ENCODE results near the gene PYGL. TPM values are rescaled to one million over a fixed set of nuclear protein-coding genes. Genes with fewer than 3 reads are reported as not detected.

Gene PYGL
- total and polyA plus RNA-seq, 10 of the 15 experiments (the other 5 are each of a cell fraction or from before 2014, with no cell fraction given), result 0.05 to 1.4 (median 0.79) TPM

DNA sequence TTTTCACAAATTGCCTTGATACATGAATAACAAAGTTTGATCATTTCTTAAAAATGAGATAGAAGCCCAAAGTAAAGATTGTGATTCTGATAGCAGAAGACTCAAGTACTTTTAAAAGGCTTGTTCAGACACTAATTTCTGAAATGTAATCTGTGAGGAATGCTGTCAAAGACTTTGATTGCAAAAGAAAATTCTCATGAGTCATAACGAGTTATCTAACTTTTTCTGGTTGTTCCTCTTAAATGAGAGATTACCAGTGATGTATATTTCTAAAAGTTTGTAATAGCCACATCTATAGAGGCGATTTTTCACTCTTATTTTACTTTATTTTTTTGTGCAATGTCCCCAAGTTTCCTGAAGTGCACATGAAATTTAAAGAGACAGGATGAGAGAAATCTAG is 7.0 kb downstream of the PYGL start:
- SMC1A ChIA-PET (ENCODE audit: uncharacterized antibody, unreplicated experiment), result interaction anchor here (1.4 kb wide), 1 partner anchor 12 kb away, joined by 3 read pairs; no protein-coding TSS in a partner anchor
- no peak for FAIRE-seq
- TF ChIP-seq TARDBP (IDR thresholded peaks at IDR 0.05; ENCODE audit: borderline replicate concordance) (no peak), NFYA (IDR thresholded peaks at IDR 0.05; ENCODE audit: borderline replicate concordance, low read depth, low read length) (no peak), CTCF (IDR thresholded peaks at IDR 0.05 in 2 of 3, conservative IDR thresholded peaks at IDR 0.05 in 1 of 3; ENCODE audit: control insufficient read depth in 2 of 3, extremely low read depth in 1 of 3, insufficient read depth in 1 of 3, low read depth in 3 of 3, low read length in 3 of 3) (no peak), TCF3 (IDR thresholded peaks at IDR 0.05; ENCODE audit: borderline replicate concordance, insufficient read depth, low read depth, low read length) (no peak), TAF1 (IDR thresholded peaks at IDR 0.05; ENCODE audit: borderline replicate concordance, low read depth, low read length) (no peak), E2F4 (IDR thresholded peaks at IDR 0.05; ENCODE audit: low read depth, low read length) (no peak), CEBPZ (IDR thresholded peaks at IDR 0.05; ENCODE audit: low read depth, low read length) (no peak), SKIL (IDR thresholded peaks at IDR 0.05; ENCODE audit: low read depth, poor library complexity, severe bottlenecking) (no peak), SUZ12 (IDR thresholded peaks at IDR 0.05; ENCODE audit: unreplicated experiment) (no peak), EGR1 (IDR thresholded peaks at IDR 0.05; ENCODE audit: borderline replicate concordance in 1 of 2, low read depth in 2 of 2, low read length in 2 of 2) (no peak)
- TF ChIP-seq, protein P1, sequence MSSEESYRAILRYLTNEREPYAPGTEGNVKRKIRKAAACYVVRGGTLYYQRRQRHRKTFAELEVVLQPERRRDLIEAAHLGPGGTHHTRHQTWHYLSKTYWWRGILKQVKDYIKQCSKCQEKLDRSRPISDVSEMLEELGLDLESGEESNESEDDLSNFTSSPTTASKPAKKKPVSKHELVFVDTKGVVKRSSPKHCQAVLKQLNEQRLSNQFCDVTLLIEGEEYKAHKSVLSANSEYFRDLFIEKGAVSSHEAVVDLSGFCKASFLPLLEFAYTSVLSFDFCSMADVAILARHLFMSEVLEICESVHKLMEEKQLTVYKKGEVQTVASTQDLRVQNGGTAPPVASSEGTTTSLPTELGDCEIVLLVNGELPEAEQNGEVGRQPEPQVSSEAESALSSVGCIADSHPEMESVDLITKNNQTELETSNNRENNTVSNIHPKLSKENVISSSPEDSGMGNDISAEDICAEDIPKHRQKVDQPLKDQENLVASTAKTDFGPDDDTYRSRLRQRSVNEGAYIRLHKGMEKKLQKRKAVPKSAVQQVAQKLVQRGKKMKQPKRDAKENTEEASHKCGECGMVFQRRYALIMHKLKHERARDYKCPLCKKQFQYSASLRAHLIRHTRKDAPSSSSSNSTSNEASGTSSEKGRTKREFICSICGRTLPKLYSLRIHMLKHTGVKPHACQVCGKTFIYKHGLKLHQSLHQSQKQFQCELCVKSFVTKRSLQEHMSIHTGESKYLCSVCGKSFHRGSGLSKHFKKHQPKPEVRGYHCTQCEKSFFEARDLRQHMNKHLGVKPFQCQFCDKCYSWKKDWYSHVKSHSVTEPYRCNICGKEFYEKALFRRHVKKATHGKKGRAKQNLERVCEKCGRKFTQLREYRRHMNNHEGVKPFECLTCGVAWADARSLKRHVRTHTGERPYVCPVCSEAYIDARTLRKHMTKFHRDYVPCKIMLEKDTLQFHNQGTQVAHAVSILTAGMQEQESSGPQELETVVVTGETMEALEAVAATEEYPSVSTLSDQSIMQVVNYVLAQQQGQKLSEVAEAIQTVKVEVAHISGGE (CRISPR knock-in tag; IDR thresholded peaks at IDR 0.05), result no peak

More for the DNA sequence above, 7.0 kb downstream of the PYGL start:
- WGBS (ENCODE audit: insufficient coverage, insufficient replicate concordance, low lambda C conversion rate, missing lambda C conversion rate), result 0% methylated on average over 2 of the region's 2 CpGs
- intact Hi-C loops (cut with micrococcal nuclease; ENCODE audit: unreplicated experiment), result no loop called here
- no peaks in the 10 kb centered on the region for H3K9me3 ChIP-seq (replicated peaks; ENCODE audit: control insufficient read depth, insufficient read depth, low read length)
- no peak overlapping the region for H3K4me2 ChIP-seq (ENCODE audit: control insufficient read depth, insufficient read depth)
- no peaks in the 10 kb centered on the region for H4K20me1 ChIP-seq (ENCODE audit: control insufficient read depth, insufficient read depth)
- BruUV-seq (replicated peaks), result no TSS peak
- no peak overlapping the region for H2AFZ ChIP-seq (ENCODE audit: control insufficient read depth, low read depth, low read length)
- H3K4me3 ChIP-seq, result no peak overlapping the region
- ChIA-PET POLR2A (no interaction called here), RAD21 (ENCODE audit: unreplicated experiment) (no interaction called here), CTCF (interaction anchor here (1.0 kb wide), 1 partner anchor 78 kb away, joined by 4 read pairs; no protein-coding TSS in a partner anchor)
- no peaks in the 10 kb centered on the region for H3K36me3 ChIP-seq (ENCODE audit: control insufficient read depth in 2 of 2, insufficient read depth in 2 of 2, low read length in 1 of 2)
- no peak overlapping the region for H3K27ac ChIP-seq (ENCODE audit: control insufficient read depth, insufficient read depth)
- H3K9ac ChIP-seq (ENCODE audit: control insufficient read depth, insufficient read depth, low read length), result no peak overlapping the region
- DNase-seq (ENCODE audit: low read depth, low spot score), result no peak
- in situ Hi-C loops (cut with MboI), result no loop called here
- no peaks in the 10 kb centered on the region for H3K79me2 ChIP-seq (ENCODE audit: control insufficient read depth, insufficient read depth, low read length)
- no peak for ATAC-seq
- no peaks in the 10 kb centered on the region; a peak in 1 of 4 replicates for H3K27me3 ChIP-seq (replicated peaks in 1 of 2; ENCODE audit: control insufficient read depth in 2 of 2, insufficient read depth in 2 of 2, low read length in 1 of 2)
- H3K4me1 ChIP-seq (ENCODE audit: control insufficient read depth, insufficient read depth, low read length), result no peaks in the 10 kb centered on the region
